ENCODE data around the gene DACH1.

DNA sequence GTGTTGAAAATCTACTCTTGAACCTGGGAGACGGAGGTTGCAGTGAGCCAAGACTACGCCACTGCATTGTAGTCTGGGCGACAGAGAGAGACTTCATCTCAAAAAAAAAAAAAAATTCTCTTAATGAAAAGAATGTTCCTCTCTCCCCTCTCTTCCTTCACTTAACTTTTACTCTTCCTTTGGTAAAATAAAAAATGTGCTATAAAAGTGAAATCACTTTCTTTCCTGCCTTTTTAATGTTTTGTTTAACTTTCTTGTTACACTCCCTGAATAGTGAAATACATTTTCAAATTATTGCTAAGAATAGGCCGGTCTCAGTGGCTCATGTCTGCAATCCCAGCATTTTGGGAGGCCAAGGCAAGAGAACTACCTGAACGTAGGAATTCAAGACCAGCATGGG, 86.5 kb downstream of the DACH1 start:
- TF ChIP-seq POLR2AphosphoS5 (IDR thresholded peaks at IDR 0.05; ENCODE audit: low read depth, low read length) (no peak), POLR2A (IDR thresholded peaks at IDR 0.05; ENCODE audit: low read depth, low read length) (no peak), TAF1 (IDR thresholded peaks at IDR 0.05; ENCODE audit: borderline replicate concordance, low read depth, low read length) (no peak)
